Brain pericyte (primary cell): ENCODE results near the gene MAEA.

Experiments
- DNase-seq: peaks from one replicate; pipeline ENCODE4 v3.0.0-alpha.2; 2012; ENCODE audit warnings: low read depth, low spot score

The MAEA gene

DNA sequence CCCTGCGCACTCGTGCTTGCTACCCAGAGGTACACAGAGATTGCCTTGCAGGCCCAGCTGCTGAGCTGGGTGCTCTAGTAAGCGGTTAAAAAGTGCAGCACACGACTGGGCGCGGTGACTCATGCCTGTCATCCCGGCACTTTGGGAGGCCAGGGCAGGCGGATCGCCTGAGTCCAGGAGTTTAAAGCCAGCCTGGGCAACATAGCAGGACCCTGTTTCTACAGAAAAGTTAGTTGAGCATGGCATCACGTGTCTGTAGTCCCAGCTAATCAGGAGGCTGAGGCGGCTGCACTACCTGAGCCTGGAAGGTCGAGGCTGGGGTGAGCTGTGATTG is 62.8 kb downstream of the MAEA start:
- DNase-seq, result no peak

DNA sequence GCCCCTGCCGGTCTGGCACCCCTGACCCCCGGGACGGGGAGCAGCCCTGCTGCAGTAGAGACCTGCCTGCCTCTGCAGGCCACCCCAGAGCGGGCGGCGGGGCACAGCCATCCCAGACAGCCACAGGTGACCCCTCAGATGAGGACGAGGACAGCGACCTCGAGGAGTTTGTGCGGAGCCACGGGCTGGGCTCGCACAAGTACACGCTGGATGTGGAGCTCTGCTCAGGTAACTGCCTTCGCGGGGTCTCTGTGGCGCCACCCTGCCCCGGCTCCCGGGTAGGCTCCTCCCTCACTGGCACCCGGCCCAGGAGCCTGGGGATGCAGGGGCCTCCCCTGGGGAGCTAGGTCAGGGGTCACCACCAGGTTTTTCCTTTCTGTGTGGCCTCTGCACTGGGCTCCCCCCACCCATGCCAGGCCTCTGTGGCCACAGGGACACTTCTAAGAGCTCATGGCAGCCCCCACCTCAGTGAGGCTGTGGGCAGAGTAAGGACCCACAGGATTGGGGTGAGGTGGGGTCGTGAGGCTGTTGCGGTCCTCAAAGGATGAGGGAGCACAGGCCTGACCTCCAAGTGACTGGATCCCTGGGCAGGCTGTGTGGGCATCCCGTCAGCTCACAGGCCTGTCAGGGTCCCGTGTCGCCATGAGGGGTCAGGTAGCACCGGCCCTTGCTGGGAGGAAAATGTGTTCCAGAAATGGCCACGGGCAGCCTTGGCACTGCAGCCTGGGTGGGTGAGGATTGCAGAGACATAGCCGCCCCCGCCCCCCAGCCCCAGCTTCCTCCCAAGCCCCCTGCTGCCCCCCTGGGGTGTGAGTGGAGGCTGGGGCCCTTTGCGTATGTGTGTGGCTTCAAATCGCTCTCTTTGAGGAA is 63.7 kb downstream of the MAEA start:
- no peak for DNase-seq

DNA sequence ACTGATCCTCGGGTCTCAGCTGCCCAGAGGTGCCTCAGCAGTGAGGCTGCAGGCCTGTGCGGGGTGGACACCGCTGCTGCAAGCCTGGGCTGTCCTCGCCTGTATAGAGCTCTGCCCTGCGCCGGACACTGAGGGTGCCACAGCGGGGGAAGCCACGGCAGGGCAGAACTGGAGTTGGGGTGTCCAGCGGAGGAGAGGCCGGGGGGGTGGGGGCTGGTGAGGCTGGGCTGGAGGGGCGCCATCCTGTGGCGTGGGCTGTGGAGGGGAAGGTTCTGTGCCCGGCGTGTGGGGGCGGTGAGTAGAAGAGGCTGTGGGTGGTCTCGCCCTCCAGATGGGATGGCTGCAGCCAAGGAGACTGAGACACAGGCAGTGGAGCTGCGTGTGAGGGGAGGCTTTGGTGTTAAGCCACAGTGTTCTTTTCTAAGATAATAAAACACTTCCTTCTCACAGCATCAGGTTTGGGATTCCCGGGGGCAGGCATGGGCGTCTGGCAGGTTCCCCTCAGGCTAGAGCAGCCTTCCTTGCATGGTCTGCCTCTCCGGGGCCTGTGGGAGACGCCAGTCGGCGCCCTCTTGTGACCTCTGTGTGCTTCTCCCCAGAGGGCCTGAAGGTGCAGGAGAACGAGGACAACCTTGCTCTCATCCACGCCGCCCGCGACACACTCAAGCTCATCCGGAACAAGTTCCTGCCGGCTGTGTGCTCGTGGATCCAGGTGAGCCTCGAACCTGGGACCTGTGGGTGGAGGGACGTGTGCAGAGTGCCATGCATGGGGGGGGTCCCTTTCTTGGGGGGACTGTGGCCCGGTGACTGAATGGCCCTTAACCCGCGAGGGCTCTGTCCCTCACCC is 64.7 kb downstream of the MAEA start:
- no peak for DNase-seq

DNA sequence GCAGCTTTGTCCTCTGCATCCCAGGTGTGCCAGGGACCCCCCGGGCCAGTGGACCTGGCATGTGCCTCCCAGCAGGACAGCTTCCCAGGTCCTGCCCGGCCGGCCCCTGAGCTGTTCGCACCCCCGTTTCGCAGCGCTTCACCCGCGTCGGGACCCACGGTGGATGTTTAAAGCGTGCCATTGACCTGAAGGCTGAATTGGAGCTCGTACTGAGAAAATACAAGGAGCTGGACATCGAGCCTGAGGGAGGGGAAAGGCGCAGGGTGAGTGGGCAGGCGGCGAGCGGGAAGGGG is 65.2 kb downstream of the MAEA start:
- no peak for DNase-seq

DNA sequence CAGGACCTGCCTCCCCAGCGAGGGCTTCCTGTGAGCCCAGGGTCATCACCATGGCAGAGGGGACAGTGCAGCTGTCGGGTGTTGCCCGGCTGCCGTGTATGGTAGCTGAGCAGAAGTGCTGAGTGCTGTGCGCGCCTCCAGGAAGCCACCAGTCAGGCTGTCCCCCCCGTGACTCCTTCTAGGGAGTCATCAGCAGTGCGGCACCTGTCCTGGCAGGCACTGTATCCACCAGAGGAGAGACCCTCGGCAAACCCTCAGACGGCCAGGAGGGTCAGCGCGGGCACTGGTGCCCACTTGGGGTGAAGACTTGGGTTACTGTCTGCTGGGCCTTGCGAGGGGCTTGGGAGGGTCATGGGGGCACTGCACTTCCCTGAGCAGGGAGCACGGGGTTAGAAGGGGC is 65.7 kb downstream of the MAEA start:
- no peak for DNase-seq

DNA sequence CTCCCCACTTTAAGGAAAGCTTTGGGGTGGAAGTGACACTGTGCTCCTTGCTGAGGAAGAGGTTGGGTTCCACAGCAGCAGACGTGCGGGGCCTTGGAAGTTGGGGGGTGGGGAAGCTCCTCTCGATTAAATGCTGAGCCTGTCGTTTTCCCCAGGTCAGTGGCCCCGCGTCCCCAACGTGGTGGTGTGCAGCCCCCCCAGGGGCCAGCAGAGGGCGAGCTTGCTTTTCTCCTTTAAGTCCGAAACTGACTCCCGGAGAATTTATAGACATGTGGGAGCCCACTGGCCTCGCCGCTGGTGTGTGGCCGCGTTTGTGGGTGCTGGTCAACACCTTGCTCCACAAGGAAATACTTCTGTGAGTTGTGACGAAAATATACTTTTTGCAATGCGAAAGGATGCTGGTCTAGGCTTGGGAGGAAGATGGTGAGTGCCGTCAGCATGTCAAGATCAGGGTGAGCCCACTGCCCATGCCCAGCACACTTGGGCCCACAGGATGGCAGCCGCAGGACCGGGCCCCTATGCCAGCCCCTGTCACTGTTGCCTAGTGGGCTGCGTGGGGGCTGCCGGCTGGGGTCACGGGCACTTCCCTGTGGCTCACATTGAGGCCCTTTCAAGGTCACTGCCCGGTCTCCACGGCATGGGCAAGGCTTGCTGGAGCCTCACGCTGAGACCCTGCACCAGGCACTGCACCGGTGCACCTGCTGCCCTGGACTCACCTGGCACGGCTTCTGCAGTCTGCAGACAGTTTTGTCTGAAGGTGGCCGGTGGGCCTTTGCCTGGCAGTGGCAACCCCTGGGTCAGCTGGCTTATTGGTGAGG is 66.7 kb downstream of the MAEA start:
- DNase-seq, result no peak

DNA sequence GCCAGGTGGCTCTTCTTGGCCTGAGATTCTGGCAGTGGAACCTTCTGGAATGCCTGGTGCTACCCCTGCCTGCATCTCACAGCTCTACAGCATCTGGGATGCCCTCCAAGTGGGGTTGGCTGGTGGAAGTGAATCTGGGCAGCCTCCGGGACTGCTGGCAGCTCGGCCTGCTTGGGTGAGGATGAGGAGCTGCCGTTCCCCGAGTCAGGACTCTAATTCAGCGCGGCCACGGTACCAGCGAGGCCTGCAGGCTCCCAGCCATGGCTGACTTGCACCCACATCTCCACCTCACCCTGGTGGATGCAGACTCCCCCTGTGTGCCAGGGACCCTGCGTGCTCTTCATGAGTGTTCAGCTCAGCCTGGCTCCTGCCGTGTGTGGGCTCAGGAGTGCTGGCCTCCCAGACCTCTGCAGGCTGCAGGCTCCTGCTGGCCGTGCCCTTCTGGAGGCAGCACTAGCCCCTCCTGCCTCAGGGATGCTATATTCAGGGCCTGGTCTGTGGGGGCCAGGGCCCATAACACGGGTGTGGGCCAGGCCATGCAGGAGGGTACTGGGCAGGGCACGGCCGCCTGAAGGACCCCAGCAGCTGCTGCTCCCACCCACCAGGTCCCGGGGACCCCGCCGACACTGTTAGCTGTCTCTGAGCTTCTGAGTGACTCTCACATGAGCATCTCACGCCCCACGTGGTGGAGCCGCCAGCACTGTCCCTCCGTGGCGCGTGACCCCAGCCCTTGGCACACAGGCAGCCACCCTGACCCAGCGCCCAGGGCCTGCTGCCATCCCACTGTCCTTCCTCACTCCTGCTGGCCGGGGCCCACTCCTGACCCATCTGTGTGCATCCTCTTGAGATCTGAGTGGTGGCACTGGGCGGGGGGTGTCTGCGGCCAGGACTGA is 67.9 kb downstream of the MAEA start:
- DNase-seq, result no peak

DNA sequence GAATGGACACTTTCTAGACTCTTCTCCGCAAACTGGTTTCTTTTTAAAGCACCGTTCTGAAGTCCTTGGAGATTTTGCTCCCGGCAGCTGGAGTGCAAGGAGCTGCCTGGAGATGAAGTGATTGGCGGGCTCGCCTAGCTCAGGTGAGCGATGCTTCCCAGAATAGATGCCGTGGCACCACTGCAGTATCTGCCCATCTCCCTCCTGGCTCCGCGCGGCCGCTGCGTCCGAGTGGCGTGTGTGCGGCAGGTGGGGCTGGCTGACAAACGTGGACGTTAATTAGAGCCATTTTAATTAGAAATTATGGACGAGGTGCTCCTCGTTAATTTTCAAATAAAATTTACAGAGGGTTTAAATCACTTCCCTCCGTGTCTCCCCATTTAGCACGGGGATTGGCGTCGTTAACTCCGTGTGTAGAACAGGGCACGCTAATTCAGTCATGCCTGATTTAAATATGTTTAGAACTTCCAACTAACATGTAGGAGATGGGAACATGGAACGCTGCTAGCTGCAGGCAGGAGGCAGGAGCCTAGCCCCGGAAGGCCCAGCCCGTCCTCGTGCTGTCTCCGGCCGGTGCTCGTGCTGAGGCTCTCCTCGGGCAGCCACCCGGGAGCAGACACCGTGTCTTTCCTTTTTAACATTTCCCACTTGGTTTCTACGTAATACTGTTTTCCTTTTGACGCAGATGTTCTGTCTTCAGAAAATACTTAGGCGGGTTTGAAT is 68.9 kb downstream of the MAEA start:
- DNase-seq, result no peak

DNA sequence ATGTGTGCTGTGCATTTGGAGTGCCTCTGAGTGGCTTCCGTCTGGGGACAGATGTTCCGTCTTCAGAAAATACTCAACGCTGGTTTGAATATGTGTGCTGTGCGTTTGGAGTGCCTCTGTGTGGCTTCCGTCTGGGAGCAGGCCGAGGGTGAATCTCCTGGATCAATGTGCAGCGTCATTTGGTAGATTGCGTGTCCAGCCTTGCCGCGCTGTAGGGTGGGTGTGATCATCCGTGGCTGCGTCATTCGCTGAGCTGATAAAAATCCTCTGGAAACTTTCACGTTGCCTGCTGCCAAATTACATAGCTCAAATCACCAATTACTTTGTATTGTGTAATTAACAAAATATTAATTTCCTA is 69.4 kb downstream of the MAEA start:
- no peak for DNase-seq

DNA sequence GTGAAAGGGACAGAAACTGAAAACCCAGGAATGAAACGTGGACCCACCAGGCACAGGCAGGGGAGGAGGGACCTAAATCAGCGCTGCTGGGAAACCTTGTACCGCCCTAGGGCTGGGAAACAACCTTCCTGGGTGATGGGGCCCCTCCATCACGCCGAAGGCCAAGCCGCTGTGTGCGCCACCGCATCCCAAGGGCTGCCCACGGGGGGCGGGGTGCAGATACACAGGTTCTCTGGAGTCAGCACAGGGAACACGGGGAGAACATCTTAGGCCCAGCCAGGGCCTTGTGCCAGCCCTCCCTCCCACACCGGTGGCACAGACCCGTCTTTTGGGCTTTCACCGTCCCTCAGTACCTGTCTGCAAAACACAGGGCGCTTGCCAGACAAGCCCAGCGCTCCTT is 70.3 kb downstream of the MAEA start:
- DNase-seq, result no peak

DNA sequence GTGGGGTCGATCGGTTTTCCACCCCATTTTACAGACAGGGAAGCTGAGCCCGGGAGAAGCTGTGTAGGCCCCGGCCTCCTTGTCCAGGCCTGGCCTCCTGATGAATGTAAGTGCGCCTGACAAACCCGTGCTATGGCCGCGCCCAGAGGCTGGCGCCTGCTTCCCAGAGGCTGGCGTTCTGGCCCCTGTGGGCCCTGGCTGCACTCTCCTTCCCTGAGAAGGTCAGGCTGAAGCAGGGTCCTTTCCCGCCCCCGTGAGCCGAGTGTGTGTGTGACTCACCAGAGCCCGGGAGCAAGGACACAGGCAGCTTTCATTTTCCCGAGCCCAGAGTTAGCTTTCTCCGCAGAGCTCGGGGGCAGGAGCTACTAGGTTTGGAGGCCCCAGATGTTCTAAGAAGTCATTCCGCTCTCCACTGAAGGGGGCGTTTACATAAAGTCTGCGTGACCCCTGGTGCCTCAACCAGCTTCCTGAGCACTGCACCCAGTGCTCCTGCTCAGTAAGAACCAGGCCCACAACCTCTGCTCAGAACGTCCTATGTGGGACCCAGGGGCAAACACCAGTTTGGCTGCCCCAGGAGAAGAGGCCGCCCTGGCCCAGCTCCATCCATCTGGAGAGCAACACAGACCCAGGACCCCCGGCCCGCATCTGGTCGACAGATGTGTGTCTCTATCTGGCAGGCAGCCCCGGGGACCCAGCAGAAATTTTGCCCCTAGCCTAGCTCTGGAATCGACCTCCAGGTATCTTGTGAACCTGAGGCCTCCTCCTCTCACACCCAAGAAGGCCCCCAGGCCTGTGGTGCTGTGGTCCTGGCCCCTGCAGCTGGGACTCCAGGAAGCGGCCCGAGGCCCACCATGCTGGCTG is 71.0 kb downstream of the MAEA start:
- no peak for DNase-seq

DNA sequence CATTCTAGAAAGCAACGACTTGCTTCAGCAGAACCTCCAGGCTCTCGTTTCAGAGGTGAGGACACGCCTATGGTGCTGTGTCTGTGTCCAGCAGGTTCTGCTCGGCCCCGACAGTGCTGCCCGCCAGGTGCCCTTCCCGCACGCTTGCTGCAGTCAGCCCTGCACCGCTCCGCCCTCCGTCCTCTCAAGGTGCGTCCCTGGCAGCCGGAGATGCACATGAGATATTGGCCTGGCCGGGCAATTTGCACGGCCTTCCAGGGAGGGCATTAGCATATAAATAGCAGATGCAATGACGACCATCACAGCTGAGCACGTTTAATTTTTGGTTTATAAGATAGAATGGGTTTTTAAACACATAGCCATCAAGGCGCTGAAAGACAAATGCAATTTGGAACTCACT is 71.7 kb downstream of the MAEA start:
- no peak for DNase-seq

DNA sequence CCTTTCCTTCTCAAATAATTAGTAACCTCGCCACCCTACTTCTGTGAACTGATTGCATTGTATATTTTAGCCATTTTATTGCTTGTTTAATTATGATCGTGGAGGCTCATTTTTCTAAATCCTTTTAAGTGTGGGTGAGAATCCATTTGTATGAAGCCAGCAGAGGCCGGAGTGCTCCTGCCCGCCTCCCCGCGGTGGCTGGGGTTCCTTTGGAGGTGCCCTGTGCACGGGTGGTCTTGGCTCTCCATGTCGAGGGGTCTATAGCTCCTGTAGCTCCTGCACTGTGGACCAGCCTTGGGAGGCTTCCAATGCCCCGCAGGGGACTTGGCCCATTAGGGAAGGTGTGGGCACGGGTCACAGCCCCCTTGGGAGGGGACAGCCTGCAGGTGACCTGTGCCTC is 72.4 kb downstream of the MAEA start:
- no peak for DNase-seq

DNA sequence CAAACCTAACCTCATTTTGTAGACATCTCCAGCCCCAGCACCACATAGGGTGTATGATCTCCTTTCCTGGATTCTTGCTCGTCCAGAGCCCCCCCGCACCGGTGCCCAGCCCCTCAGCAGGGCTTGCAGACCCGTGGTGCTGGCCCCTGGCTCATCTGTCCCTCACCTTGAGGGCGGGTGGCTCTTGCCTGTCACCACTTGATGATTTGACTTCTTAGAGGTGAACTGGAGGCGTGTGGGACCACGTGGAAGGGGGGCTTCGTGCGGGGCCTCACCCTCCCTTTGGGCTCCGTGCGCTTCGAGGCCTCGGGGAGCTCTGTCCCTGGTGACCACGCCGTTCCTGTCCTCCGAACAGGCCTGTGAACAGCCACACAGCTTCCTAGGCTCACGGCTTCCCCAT is 72.8 kb downstream of the MAEA start:
- DNase-seq, result no peak

DNA sequence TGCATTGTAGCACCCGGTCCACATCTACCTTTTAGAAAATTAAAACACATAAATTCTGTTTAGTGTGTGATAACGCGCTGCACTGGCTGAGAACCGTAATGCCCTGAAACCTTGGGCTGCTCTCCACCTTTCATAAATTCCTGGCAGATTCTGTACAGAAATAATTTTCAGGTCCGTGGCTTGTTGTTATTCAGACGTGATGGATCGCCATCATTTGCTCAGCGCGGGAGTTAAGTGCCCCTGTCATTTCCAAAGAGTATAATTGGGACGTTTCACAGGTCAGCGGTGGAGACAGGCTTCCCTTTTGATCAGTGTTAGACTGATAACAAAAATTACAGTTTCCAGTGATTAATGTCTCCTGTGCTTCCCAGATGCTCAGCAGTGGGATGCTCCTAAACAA is 73.8 kb downstream of the MAEA start:
- no peak for DNase-seq

DNA sequence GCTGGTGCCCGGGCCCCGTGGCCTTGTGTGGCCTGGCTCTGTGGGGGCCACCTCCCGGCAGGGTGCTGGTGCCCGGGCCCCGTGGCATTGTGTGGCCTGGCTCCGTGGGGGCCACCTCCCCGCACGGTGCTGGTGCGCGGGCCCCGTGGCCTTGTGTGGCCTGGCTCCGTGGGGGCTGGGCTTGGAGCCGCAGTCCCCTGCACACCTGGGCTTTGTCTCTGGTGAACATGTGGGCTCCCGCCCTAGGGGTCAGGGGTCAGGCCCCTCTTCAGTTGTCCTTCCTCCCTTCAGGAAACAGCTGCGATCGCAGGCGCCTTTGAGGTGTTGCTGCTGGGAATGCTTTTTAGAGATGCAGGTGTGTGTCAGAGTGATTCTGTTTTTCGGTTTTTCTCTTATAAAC is 74.5 kb downstream of the MAEA start:
- no peak for DNase-seq

DNA sequence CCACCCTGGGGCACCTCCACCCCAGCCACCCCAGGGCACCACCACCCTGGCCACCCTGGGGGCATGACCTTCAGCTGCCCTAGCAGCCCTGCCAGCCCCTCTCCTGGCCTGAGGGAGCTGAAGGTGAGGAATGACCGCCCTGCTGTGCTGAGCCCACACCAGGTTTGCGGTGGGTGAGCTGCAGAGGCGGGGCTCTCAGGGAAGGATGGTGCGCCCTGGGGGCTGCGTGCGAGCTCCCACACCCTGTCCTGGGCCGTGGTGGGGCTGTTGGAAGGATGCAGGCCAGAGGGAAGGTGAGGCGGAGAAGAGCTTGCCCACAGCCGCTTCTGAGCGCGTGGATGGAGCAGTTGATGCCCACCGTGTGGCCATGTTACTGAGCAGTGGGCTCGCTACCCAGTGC is 75.1 kb downstream of the MAEA start:
- DNase-seq, result no peak

DNA sequence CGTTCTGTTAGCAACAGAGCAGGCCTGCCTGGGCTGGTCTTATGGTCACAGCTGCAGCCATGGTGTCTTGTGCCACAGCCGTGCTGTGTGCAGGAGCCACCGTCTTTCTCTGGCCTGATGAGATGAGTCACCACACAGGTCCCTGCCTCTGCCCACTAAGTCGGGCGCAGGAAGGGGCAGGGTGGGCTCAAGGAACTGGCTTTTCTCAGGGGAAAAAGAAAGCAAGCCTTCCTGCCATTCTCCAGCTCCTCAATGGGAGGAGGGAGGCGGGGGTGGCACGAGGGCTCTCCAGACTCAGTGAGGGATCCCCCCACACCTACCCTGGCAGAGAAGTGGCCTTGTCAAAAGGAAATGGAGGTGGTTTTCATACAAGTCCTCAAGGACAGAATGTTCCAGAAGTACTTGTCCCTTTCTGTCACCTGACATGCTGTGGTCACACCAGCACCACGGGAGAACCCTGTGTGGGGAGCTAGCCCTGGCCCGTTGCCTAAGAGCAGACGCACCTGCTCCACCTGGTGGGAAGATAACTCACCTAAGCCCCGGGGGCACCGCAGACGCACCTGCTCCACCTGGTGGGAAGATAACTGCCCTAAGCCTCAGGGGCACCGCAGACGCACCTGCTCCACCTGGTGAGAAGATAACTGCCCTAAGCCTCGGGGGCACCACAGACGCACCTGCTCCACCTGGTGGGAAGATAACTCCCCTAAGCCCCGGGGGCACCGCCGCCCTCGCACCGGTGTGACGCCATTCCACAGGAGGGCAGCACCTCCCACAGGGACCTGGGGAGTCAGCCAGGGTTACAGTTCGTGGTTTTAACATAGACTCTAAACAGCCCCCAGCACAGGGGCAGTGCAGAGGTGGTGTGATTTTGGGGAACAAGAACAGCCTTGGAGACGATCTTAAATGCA is 75.8 kb downstream of the MAEA start:
- DNase-seq, result no peak
